Body of pancreas (tissue), 4 donors: ENCODE measurements around the gene AK3. TPM values are rescaled to one million over a fixed set of nuclear protein-coding genes. Genes with fewer than 3 reads are reported as not detected.

ENCODE experiments used
- ATAC-seq: fragments of 150-250 bp; one replicate; pipeline ENCODE4 v1.9.1; 2016
- DNase-seq, 4 donors: peaks; one replicate each; pipeline ENCODE4 v3.0.0-alpha.2; 2019
- H3K27ac ChIP-seq, 4 donors: fragments of 200-600 bp; sonication (generic); 1 replicate in 3 of 4; 2 replicates in 1 of 4; pipeline versions ENCODE4 v1.5.1 to v1.6.1; 2016 to 2019; ENCODE audit warnings: mild to moderate bottlenecking in 1 of 4, mixed read lengths in 1 of 4, moderate library complexity in 1 of 4
- H3K27me3 ChIP-seq, 2 donors: fragments of 200-600 bp; sonication (generic); one replicate each; pipeline ENCODE4 v1.6.0; 2016; ENCODE audit warnings: mild to moderate bottlenecking in 1 of 2
- H3K36me3 ChIP-seq, 2 donors: fragments of 200-600 bp; sonication (generic); replicated peaks in 1 of 2; 2 replicates each; pipeline ENCODE4 v1.5.1; 2016; ENCODE audit warnings: low read depth in 2 of 2; ENCODE audit not compliant: insufficient read depth in 1 of 2
- H3K4me1 ChIP-seq: fragments of 200-600 bp; sonication (generic); one replicate; pipeline ENCODE4 v1.6.0; 2016
- H3K4me3 ChIP-seq, 2 donors: fragments of 200-600 bp; sonication (generic); 1 replicate in 1 of 2; 2 replicates in 1 of 2; pipeline ENCODE4 v1.5.1; 2016 to 2019
- H3K9me3 ChIP-seq, 3 donors: fragments of 200-600 bp; sonication (generic); 1 replicate in 2 of 3; 2 replicates in 1 of 3; pipeline ENCODE4 v1.5.1; 2016
- POLR2A ChIP-seq, 3 donors: fragments of 450-650 bp; IDR thresholded peaks; one replicate each; pipeline ENCODE4 v1.6.1; 2016; ENCODE audit warnings: antibody characterized with exemption in 3 of 3, mild to moderate bottlenecking in 2 of 3
- WGBS, 2 donors: methylation state at CpG; one replicate each; pipeline ENCODE4 v1.1.5; 2017; 5-methylcytosine and 5-hydroxymethylcytosine counted together
- intact Hi-C: fragments of 100-400 bp; cut with DNase I; formaldehyde crosslinking; loops from one replicate; pipeline ENCODE4 v1.15.1; 2023
- total RNA-seq, 2 donors: library from RNA; depleted of rRNA; stranded (reverse); fragments of >200 nt; gene quantifications; one replicate each; pipeline ENCODE4 v1.1.0, GENCODE V29; 2016
- TF ChIP-seq, protein P1 (sequence below), 7 experiments: fragments of 450-650 bp in 4 of 7; fragments of 200-600 bp in 3 of 7; sonication (generic) in 3 of 7; IDR thresholded peaks; one replicate each; pipeline ENCODE4 v1.5.1; 2016 to 2019; ENCODE audit warnings: antibody characterized with exemption in 7 of 7

AK3 gene
- total RNA-seq, 2 donors from 2014 or later, result 46.4 to 47.5 TPM

- TF ChIP-seq, protein P1, sequence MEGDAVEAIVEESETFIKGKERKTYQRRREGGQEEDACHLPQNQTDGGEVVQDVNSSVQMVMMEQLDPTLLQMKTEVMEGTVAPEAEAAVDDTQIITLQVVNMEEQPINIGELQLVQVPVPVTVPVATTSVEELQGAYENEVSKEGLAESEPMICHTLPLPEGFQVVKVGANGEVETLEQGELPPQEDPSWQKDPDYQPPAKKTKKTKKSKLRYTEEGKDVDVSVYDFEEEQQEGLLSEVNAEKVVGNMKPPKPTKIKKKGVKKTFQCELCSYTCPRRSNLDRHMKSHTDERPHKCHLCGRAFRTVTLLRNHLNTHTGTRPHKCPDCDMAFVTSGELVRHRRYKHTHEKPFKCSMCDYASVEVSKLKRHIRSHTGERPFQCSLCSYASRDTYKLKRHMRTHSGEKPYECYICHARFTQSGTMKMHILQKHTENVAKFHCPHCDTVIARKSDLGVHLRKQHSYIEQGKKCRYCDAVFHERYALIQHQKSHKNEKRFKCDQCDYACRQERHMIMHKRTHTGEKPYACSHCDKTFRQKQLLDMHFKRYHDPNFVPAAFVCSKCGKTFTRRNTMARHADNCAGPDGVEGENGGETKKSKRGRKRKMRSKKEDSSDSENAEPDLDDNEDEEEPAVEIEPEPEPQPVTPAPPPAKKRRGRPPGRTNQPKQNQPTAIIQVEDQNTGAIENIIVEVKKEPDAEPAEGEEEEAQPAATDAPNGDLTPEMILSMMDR (IDR thresholded peaks at IDR 0.05), result no peak
- intact Hi-C loops, result no loop called here
- WGBS, 2 donors, result 92% methylated on average over 1 of the region's 1 CpG
- Histone ChIP-seq H3K9me3 (no peaks in the 10 kb centered on the region), H3K36me3 (no peaks in the 10 kb centered on the region), H3K4me1 (peaks cover 40% of the 10 kb centered on the region), H3K27me3 (no peaks in the 10 kb centered on the region), H3K4me3 (no peak overlapping the region), H3K27ac (no peak overlapping the region)
- ATAC-seq, result no peak
- no peak for DNase-seq
Measured at GRCh38 chr9:4667681-4668080, 73.3 kb downstream of the AK3 start.

GRCh38 chr9:4666042-4666699 lies 74.8 kb downstream of the AK3 start, which contains the start of gene SPATA6L:
Gene SPATA6L (minus strand): TSS chr9:4666480. CDS start chr9:4666250, 230 bp downstream.
- Histone ChIP-seq H3K9me3 (no peaks in the 10 kb centered on the region), H3K36me3 (no peaks in the 10 kb centered on the region), H3K4me1 (peaks cover 48% of the 10 kb centered on the region), H3K27ac (peak within 1 kb of the TSS; percentile 75 to 98 (median 88)), H3K27me3 (no peaks in the 10 kb centered on the region), H3K4me3 (peak within 1 kb of the TSS; percentile 17 to 29)
- intact Hi-C loops, result no loop called here
- ATAC-seq (peak; percentile 58), DNase-seq (peak; percentile 76 to 83 (median 80))
- TF ChIP-seq POLR2A (IDR thresholded peaks at IDR 0.05), result peak; percentile 38 to 83 (median 80)
- TF ChIP-seq, protein P1 (IDR thresholded peaks at IDR 0.05), result peak in 1 of 7 experiments; percentile 8
- 0 to 2% methylated on average over 15 to 36 of the region's 36 CpGs for WGBS, 2 donors

DNA sequence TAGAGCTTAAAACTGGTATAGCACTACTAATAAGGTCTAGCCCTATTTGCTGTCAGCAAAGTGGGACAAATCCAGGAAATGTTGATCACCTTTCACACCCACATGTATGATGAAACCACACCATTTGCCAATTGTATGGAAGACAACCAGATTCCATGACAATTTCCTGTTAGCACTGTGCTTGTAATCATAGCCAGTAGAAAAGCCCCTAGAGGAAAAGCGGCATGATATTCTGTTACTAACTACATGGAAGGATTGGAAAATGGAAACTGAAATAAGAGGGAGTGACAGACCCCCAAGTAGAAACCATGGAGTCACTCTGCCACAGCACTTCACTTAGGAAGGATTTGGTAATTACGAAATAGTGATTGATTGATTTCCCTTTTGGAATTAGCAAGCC lies 75.6 kb downstream of the AK3 start:
- peak in 1 of 3 donors; percentile 4 for TF ChIP-seq POLR2A (IDR thresholded peaks at IDR 0.05)
- TF ChIP-seq, protein P1 (IDR thresholded peaks at IDR 0.05), result no peak
- DNase-seq (peak in 1 of 4 donors; percentile 16), ATAC-seq (peak; percentile 5)
- H3K4me3 ChIP-seq, result no peak overlapping the region
- H3K27me3 ChIP-seq, result no peaks in the 10 kb centered on the region
- no peaks in the 10 kb centered on the region for H3K36me3 ChIP-seq
- 45 to 46% methylated on average over 2 of the region's 2 CpGs for WGBS, 2 donors
- intact Hi-C loops, result no loop called here
- H3K27ac ChIP-seq, result peak overlapping the region; percentile 6 to 98 (median 88)
- H3K4me1 ChIP-seq, result peaks cover 48% of the 10 kb centered on the region
- no peaks in the 10 kb centered on the region for H3K9me3 ChIP-seq

DNA sequence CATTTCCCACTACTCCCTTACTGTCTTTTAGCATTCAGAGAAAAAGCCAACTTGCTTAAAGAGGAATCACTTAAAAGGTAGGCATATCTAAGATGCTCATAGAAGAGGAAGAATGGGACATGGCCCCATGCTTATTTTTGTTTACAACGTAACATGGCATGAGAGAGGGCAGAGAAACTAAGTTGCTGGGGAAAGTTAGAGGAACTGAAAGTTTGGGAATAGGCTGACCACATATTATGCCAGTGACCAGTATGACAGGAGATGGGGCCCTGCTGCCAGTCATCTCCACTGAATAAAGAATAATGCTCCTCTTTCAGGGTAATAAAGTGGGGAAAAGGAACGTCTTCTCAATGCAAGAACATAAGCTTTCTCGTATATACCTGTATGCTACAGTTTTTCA lies 77.0 kb downstream of the AK3 start:
- Histone ChIP-seq H3K4me3 (no peak overlapping the region), H3K4me1 (peaks cover 48% of the 10 kb centered on the region), H3K9me3 (no peaks in the 10 kb centered on the region), H3K27ac (peak overlapping the region; percentile 20 to 98 (median 88)), H3K27me3 (no peaks in the 10 kb centered on the region), H3K36me3 (no peaks in the 10 kb centered on the region)
- TF ChIP-seq, protein P1 (IDR thresholded peaks at IDR 0.05), result no peak
- no peak for TF ChIP-seq POLR2A (IDR thresholded peaks at IDR 0.05)
- intact Hi-C loops, result no loop called here
- ATAC-seq (no peak), DNase-seq (no peak)
- 42 to 48% methylated on average over 3 of the region's 3 CpGs for WGBS, 2 donors
